ENCODE results near the gene GP1BA.

Gene GP1BA

GRCh38 chr17:4966844-4967538, 34.9 kb downstream of the GP1BA start:
- H3K27ac ChIP-seq (ENCODE audit: extremely low read depth, low read depth, low read length): peak overlapping the region; percentile 97
- ChIA-PET POLR2A (interaction anchor here (0.6 to 11.3 kb wide), 28 partner anchors 11 to 299 kb away, joined by 3 to 358 read pairs (median 4); partner anchors contain the start of genes CAMTA2, ENO3, GP1BA and INCA1), CTCF (interaction anchor here (0.5 to 4.0 kb wide), 14 partner anchors 10 to 312 kb away, joined by 3 to 22 read pairs (median 5); partner anchors contain the start of gene CAMTA2)
- H3K4me3 ChIP-seq (ENCODE audit: low read depth, low read length): peak overlapping the region; percentile 70
- H3K4me1 ChIP-seq (ENCODE audit: control insufficient read depth, insufficient read depth, low read length): peaks cover 15% of the 10 kb centered on the region
- peaks cover 3% of the 10 kb centered on the region; the same call in 1 of the 2 replicates for H3K9me3 ChIP-seq (ENCODE audit: control insufficient read depth, insufficient read depth, low read depth, low read length)
- H3K36me3 ChIP-seq (ENCODE audit: control insufficient read depth in 2 of 2, insufficient read depth in 1 of 2, low read length in 2 of 2): peaks cover 24 to 32% of the 10 kb centered on the region in 2 experiments
- TF ChIP-seq ZNF677 (tag by site-specific recombination; IDR thresholded peaks at IDR 0.05) (no peak), ZNF830 (tag by site-specific recombination; IDR thresholded peaks at IDR 0.05; ENCODE audit: low read depth) (no peak), ZNF777 (tag by site-specific recombination; IDR thresholded peaks at IDR 0.05; ENCODE audit: borderline replicate concordance) (no peak), ZSCAN16 (tag by site-specific recombination; IDR thresholded peaks at IDR 0.05) (no peak), ZNF175 (tag by site-specific recombination; IDR thresholded peaks at IDR 0.05) (no peak), ZNF214 (tag by site-specific recombination; IDR thresholded peaks at IDR 0.05; ENCODE audit: borderline replicate concordance) (no peak), ZNF140 (tag by site-specific recombination; IDR thresholded peaks at IDR 0.05) (no peak), ZNF354C (tag by site-specific recombination; IDR thresholded peaks at IDR 0.05; ENCODE audit: borderline replicate concordance, low read depth) (no peak), SCRT1 (tag by site-specific recombination; IDR thresholded peaks at IDR 0.05; ENCODE audit: borderline replicate concordance) (no peak), ZFP69B (tag by site-specific recombination; IDR thresholded peaks at IDR 0.05) (peak; percentile 48; the same call in 1 of the 2 replicates), ZNF266 (tag by site-specific recombination; IDR thresholded peaks at IDR 0.05; ENCODE audit: low read depth) (no peak), REST (tag by site-specific recombination; IDR thresholded peaks at IDR 0.05) (0 out of 2 replicates have a peak, but pooled peaks have one; percentile 29), GLIS2 (tag by site-specific recombination; IDR thresholded peaks at IDR 0.05) (peak; percentile 88), ZNF16 (tag by site-specific recombination; IDR thresholded peaks at IDR 0.05; ENCODE audit: low read depth) (no peak), ZNF423 (tag by site-specific recombination; IDR thresholded peaks at IDR 0.05) (peak; percentile 77; the same call in 1 of the 2 replicates), ZNF76 (tag by site-specific recombination; IDR thresholded peaks at IDR 0.05; ENCODE audit: borderline replicate concordance, low read depth) (peak; percentile 77), ZBTB1 (tag by site-specific recombination; IDR thresholded peaks at IDR 0.05) (no peak), SCRT2 (tag by site-specific recombination; IDR thresholded peaks at IDR 0.05) (no peak), BCL11A (tag by site-specific recombination; IDR thresholded peaks at IDR 0.05; ENCODE audit: low read depth) (no peak), ZNF670 (tag by site-specific recombination; IDR thresholded peaks at IDR 0.05; ENCODE audit: low read depth) (no peak), ZNF416 (tag by site-specific recombination; IDR thresholded peaks at IDR 0.05) (no peak), ZBTB48 (tag by site-specific recombination; IDR thresholded peaks at IDR 0.05) (peak; percentile 91), ZBTB11 (tag by site-specific recombination; conservative IDR thresholded peaks at IDR 0.05; ENCODE audit: low read depth) (peak; percentile 52; the same call in 1 of the 2 replicates), ZNF132 (tag by site-specific recombination; IDR thresholded peaks at IDR 0.05; ENCODE audit: borderline replicate concordance) (no peak), ELK4 (IDR thresholded peaks at IDR 0.05; ENCODE audit: borderline replicate concordance, low read depth, low read length) (no peak), ZBTB7A (tag by site-specific recombination; IDR thresholded peaks at IDR 0.05; ENCODE audit: low read depth) (peak; percentile 40; the same call in 1 of the 2 replicates), ZNF473 (tag by site-specific recombination; IDR thresholded peaks at IDR 0.05) (no peak), ZNF302 (tag by site-specific recombination; IDR thresholded peaks at IDR 0.05; ENCODE audit: low read depth) (no peak), ZBTB8A (tag by site-specific recombination; IDR thresholded peaks at IDR 0.05) (peak; percentile 95)

Measured in HEK293 (cell line).